HG03439 (cell line): ENCODE measurements around the gene RTN4IP1.
"Not testable (repeated sequence)": the region's sequence is repeated elsewhere in the genome, so short reads cannot be mapped to it uniquely, and the experiment has no call there.

ENCODE experiments used
- ATAC-seq: cut with Tn5 transposase; IDR thresholded peaks from one replicate; pipeline ENCODE4 v1.9.1; 2021; ENCODE audit warnings: mild to moderate bottlenecking, moderate library complexity; ENCODE audit not compliant: unreplicated experiment

Gene RTN4IP1

DNA sequence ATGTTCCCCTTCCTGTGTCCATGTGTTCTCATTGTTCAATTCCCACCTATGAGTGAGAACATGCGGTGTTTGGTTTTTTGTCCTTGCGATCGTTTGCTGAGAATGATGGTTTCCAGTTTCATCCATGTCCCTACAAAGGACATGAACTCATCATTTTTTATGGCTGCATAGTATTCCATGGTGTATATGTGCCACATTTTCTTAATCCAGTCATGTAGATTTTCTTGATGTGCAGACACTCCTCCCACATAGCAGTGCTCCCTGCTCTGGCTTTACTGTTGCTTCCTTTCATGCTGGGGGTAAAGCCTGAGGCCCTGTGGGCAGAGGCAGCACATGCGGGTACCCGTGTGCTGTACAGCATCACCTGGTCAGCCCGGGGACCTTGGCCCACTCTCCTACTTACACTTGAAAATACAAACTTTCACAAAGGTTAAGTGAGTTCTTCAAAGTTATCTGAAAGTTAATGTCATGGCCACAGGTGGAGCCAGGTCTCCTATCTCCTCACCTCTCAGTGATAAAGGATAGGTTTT lies 80.3 kb downstream of the RTN4IP1 start:
- ATAC-seq: not testable (repeated sequence)

DNA sequence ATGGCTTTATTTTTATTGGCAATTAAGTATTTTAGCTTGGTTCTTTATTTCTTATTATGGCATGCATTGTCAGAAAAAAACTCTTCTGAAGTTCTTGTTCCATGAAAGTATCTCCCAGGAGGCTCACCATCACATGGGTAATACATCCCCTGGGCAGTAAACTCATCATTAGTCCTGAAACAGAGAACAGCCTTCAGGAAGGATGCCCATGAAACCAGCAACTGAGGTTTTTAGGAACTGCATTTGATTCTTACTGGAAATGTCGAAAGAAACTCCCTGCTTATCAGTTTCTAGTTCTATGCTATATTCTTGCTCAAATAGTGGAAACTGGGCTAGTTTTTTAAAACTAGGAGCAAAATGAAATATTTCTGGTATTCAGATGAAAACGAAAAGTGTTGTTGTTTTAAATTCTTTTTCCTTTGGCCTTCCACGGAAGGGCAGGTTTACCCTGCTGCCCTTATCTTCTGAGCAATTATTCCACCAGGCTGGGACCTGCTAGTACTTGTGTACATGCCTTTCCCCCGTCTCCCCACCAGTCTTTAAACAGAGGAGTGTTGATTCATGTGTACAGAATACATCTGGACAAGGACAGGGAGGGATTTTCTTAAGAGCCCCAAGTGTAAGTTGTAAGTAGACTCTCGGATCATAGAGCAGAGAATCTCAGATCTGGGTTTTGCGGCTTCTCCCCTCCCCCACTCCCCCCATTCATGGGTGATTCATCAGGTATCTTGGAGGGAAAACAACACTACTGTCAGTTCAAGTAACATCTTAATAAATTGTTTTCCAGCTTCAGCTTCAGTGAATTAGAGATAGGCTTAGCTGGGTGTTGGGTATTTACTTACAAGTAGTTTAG lies 81.5 kb downstream of the RTN4IP1 start:
- ATAC-seq: no peak

DNA sequence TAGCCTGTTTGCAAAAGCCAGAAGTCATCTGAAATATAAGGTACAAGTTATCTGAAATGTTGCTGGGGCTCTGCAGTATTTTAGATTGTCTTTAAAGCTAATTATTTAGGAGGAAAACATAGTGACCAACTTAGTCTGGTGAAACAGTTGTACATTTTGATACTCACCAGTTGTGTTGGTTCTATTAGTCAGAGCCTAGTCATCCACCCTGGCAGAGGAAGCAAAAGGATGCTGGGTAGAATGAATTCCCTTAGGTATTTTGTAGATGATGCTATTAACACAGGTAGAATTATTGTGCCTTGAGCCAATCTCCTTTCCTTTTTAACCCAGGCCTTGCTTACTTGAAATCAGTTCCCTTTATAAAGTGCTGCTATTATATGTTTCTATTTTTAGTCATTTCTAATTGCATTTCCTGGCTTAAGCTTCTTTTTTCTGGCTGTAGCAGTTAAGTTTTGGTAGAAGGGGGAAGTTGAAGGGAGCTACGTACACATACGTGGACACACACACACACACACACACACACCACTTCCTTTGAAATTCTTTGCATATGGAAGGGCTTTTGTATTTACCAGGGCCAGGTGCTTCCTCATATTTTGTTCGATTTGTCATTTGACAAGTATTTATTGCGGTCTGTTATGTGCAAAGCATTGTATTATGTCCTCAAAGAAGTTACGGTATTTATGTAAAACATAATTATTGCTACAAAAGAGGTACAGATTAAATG lies 82.4 kb downstream of the RTN4IP1 start:
- no peak for ATAC-seq

DNA sequence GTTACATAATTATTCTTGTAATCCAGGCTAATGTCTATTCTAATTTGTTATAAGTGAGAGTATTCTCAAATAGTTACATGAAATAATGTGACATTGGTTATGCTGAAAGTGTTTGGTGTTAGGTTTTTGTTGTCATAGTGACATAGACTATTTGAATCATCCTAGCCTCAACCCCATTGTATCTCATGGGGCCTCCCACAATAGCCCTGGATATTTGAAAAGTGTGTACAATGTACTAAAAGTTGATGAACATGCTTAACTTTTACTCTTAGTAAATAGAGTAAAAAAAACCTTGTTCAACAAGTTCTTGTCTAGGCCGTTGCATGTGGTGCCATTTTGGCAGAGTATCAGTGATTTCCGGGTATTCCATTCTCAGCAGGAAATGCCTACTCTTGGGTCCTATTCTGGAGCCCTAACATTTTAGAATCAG lies 83.0 kb downstream of the RTN4IP1 start:
- no peak for ATAC-seq

DNA sequence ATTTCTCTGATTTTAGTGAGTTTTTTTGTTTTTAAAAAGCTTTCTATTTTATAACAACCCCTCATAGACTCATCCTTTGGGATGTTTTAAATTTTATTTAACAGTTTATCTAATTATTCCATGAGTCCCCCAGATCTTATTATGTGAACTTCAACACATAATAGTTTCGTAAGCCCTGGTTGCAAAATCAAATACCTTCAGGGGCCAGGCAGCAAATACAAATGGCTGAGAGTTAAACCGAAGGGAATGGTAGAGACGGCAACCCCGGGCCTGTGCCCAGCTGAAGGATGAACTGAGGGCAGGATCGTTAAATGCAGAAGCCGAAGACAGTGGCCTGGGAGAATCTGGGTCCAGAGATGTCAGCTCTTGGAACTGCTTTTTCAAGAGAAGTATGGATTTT lies 88.4 kb downstream of the RTN4IP1 start:
- ATAC-seq: no peak

DNA sequence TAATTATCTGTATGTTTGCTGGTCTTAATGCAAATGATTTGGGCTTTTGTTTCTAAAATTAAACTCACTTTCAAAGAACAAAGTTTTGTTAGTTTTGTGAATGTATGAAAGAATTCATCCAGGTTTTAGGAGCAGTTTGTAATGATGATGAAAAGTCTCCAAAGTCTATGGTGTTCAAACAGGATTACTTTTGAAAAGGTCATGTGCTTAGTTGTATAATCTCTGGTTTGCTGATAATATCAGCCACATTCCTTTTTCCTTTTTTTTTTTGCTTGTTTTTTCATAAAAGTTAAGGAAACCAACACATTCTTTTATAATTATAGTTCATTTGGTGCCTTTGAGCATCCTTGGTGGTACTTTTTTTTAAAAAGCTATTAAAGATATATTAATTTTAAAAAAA lies 88.9 kb downstream of the RTN4IP1 start:
- no peak for ATAC-seq

DNA sequence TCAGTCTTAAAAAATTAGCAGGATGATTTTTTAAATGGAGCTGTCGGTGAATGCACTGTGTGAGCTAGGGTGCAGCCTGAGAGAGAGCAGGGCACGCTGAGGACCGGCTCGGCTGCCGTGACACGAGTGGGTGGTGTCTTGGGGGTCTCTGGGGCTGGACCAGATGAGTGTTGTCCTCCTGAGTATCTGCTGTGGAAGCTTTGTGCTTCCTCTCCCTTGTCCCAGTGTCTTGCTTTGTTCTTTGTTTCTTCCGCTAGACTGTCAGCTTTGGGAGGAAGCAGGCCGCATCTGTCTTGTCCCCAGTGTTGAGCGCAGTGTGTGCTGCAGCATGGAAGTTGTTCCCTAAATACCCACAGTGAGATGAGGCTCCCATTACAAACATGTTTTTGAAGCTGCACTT lies 89.4 kb downstream of the RTN4IP1 start:
- no peak for ATAC-seq

DNA sequence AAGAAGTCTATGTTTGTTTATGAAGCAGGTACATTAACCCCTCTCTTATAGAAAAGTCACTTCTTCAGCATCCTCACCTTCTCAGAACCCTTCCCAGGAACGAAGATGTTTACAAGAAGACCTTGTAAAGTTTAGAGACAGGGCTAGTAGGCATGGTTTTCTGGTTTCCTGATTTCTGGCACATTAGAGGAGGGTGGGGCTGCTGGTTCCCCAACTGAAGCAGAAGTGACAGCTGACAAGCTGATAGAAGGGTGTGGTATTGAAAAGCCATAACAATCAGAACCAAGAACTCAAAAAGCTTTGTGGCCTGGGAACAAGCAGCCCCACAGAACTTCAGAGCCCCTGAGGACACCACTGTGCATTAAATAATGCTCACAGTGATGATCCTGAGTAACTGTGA lies 91.2 kb downstream of the RTN4IP1 start:
- no peak for ATAC-seq

DNA sequence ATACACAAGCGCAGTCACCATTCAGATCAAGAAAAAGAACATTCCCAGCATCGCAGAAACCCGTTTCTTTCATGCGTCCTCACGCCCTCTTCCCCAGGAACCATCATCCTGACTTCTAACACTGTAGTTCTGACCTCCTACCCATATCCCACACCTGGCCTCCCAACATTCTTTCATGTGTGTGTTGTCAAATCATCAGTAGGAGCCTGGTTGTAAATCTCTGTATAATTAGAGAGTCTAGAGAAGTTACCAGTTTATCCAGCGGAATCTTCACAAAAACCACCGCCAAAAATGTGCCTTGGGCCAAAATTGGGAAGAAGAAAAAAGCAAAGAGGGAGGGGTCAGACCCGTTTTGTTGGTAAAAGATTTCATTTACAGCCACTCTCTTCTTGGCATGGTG lies 91.6 kb downstream of the RTN4IP1 start:
- ATAC-seq: no peak

DNA sequence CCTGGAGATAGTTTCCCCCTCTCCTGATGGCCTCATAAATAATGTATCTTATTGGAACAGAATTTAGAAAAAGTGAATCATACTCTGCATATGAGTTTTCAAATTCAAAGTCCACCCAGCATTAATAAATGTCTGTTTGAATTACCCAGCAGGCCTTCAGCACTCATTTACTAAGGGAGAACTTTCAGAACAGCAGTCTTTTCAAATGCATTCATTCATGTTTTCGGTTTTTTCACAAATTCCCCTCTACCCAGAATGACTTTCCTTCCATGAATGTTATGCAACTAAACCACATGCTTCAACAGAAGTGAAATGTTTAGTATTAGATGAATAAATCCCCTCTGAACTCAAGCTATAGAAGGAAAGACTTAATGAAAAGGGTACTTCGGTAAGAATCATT lies 92.4 kb downstream of the RTN4IP1 start:
- no peak for ATAC-seq

DNA sequence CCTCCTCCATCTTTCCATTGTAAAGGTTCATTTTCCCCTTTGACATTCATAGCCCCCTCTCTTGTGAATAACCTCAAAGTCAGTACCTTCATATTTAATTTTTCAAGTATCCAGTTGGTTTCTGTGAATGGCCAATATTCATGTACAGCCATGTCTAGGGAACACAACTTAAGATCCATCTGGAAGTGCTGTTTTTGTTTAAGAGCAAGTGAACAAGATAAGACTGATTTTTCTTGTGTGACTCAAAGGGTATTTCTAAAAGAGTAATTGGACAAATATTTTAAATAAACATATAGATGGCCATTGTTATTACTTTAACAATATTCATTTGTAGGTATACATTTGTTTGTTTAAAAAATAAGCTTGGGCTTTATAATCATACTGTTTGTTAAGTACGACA lies 92.9 kb downstream of the RTN4IP1 start:
- no peak for ATAC-seq

DNA sequence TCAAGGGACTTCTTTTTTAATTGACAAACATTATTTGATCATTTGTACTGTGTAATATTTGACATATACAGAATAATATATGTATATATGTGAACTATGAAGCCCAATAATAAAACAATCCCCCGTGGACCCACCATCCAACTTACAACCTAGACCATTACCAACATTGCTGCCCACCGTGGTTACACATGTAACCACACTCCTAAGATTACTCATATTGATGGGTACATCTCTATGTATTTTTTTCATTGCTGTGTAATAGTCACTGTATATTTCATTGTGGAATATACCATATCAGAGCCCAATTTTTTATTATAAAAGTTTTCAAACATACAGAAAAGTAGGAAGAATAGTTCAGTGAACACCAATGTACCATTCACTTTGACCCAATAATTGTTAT lies 94.3 kb downstream of the RTN4IP1 start:
- no peak for ATAC-seq

DNA sequence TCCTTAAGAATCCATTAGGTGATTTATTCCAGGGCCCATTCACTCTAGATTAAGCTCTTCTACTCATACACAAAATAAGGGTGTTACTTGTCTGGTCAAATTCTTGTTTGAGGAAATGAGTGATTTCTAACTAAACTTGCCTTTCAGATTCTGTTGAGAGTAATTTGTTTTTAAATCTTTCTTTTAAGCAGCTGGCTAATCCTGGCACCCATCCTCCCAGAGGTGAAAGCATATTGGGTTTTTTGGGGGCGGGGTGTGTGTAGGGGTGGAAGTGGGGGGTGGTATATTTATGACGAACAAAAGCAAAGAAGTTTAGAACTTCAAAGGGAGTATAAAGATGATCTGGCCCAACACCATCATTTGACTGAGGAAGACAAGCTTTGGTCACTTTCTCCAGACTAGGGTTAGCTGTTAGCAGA lies 94.7 kb downstream of the RTN4IP1 start:
- no peak for ATAC-seq

DNA sequence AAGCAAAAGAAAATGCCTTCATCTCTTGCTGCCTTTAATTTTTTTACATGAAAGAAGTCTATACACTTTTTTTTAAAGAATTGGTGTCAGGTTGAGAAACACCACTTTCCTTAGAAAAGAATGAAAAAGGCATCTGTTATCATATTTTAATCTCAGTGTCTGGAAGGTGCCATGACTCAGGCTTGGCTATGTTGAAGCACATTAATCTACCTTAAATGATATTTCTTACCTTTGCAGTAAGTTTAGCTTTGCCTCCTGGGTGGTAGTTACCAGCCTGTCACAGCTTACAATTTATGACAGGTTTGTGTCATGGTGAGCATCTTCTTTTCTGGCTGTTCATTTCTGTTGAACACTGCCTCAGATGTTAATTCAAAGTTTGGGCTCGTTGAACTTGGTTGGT lies 95.3 kb downstream of the RTN4IP1 start:
- no peak for ATAC-seq

DNA sequence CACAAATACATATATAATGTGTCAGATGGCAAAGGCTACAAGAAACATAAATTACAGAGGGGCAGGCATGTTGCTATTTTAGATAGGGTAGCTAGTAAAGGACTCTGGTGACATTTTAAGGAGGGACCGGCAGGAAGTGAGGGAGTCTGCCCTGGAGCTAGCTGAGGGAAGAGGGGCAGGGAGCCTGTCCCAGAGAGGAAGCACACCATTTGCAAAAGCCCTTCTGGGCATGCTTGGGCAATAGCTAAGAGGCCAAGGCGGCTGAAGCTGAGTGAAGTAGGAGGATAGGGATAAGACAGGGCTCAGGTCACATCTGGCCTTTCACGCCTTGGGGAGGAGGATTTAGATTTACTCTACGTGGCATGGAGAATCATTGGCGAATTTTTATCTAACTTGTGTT lies 96.2 kb downstream of the RTN4IP1 start:
- ATAC-seq: no peak

DNA sequence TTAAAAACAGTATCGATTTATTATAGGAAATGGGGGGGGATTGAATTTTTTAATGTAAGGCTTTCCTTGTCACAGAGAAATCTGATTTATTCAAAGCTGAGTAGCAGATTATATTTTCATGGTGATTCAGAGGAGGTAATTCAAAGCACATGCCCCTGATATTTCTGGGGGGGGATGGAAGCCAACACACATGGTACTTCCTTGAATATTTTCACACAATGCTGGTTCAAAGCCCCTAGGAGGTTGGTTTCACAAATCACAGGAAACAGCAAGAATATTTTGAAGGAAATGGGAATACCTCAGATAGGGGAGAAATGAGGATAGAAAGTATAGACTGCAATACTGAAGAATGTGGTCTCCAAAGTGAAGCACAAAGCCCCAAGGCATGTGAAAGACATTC lies 98.8 kb downstream of the RTN4IP1 start:
- no peak for ATAC-seq

DNA sequence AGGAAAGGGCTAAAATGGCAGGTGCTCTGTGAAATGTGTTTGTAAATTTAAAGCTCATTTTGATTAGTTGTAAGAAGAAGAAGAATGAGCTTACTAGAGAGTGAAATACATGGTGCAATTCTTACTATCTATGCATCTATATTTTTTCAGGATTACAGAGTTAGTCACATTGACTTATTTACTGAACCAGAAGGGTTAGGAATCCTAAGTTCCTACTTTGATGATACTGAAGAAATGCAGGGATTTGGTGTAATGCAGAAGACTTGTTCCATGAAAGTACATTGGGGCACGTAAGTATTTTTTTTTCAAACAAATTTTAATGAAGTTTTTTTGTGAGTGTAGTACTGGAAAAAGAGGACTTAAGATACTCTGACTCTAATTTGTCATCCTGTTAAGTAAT lies 99.3 kb downstream of the RTN4IP1 start:
- no peak for ATAC-seq

DNA sequence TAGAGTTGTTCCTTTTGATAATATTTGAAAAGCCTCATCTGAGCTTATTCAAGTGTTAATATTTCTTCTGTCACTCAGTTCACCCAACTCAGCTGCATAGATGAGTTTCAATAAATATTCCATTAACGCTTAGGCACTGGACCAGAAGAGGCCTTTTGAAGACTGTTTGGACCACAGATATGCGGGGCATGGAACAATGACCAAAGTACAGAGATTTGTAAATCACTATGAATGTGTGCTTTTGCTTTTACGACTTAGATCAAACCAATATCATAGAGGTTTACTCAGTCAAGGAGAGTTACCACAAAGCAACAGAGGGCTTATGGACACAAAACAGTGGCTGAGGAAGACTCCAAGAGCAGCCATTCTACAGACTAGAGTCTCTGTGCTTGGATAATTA lies 99.9 kb downstream of the RTN4IP1 start:
- ATAC-seq: no peak

DNA sequence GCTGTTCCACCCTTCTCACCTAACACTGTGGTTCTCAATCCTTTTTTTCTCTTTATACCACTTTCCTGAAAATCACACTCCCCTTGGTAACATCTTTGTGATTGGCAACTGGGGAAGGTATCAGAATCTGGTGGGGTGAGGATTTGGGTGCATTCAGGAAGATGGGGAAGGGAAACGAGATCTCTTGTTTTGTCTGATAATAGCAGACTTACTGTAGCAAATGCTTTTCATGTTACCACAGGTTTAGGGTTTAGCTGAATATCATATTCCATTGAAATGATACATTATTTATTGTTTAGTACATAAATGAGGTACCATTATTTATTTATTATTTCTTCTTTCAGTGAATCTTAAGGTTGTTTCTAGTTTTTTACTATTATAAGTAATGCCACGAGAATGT lies 100.8 kb downstream of the RTN4IP1 start:
- no peak for ATAC-seq

DNA sequence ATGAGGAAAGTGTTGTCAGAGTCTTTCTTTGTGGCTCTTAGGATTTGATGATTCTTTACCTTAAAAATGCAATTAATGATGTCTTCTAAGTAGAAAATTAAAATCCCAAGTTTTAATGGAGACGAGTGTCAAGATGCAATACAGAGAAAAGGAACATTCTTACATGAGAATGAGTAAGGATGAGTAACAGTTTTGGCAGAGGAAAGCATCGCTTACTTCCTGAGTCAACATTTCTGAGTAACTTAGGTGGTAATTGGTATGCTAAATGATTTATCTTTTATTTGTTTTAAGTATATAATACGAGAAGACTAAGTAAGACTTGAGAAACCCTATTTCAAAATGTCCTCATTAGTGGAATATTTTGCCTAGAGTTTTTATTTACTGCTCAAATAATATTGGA lies 101.3 kb downstream of the RTN4IP1 start:
- no peak for ATAC-seq

DNA sequence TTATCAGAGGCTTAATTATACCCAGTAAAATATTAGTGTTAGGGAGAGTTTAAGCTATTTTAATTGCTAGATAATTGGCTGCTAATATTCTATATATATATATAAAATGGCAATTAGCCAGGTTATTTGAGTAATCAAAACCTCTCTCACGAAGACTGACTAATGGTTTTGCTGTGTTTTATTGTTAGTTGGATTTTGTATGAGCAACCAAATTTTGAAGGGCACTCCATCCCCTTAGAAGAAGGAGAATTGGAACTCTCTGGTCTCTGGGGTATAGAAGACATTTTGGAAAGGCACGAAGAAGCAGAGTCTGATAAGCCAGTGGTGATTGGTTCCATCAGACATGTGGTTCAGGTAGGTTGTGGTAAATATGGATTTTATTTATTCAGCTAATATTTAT lies 102.2 kb downstream of the RTN4IP1 start:
- ATAC-seq: no peak

DNA sequence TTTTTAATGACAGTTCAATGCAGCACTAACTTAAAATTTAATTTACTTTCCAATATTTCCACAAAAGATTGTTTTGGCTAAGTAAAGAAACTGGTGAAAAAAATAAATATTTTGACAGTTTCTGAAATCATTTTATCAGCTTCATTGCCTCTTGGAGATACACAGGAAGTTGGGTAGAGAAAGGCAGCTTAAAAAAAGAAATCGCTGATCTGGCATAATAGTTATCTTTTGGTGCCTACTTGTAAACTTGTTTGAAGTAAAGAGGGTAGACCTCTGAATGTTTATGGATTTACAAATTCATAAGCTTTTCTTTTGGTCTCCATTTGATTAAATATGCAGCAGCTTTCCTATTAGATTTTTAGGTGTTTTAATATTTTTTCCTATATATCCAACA lies 103.4 kb downstream of the RTN4IP1 start:
- ATAC-seq: no peak
